HG03108 (cell line): ENCODE data around the gene MSI2.

Source experiments
- ATAC-seq: cut with Tn5 transposase; IDR thresholded peaks from one replicate; pipeline ENCODE4 v1.9.1; 2021; ENCODE audit warnings: moderate library complexity; ENCODE audit not compliant: unreplicated experiment

MSI2 gene

GRCh38 chr17:57269052-57269451 lies 12.7 kb downstream of the MSI2 start:
- ATAC-seq, result no peak

GRCh38 chr17:57269598-57270255 lies 13.4 kb downstream of the MSI2 start:
- no peak for ATAC-seq

- no peak for ATAC-seq
These were observed 14.5 kb downstream of the MSI2 start for GRCh38 chr17:57270801-57271245.

GRCh38 chr17:57271821-57272220 lies 15.5 kb downstream of the MSI2 start:
- no peak for ATAC-seq

GRCh38 chr17:57273490-57273889 lies 17.2 kb downstream of the MSI2 start:
- ATAC-seq, result no peak

- no peak for ATAC-seq
These were observed 17.8 kb downstream of the MSI2 start for GRCh38 chr17:57274162-57274561.

- no peak for ATAC-seq
These were observed 18.9 kb downstream of the MSI2 start for GRCh38 chr17:57275071-57275764.

- ATAC-seq, result no peak
These were observed 20.3 kb downstream of the MSI2 start for GRCh38 chr17:57276621-57277020.

- ATAC-seq, result no peak
These were observed 21.7 kb downstream of the MSI2 start for GRCh38 chr17:57277923-57278604.

GRCh38 chr17:57278740-57279387 lies 22.5 kb downstream of the MSI2 start:
- no peak for ATAC-seq

- no peak for ATAC-seq
These were observed 23.1 kb downstream of the MSI2 start for GRCh38 chr17:57279432-57279831.

- no peak for ATAC-seq
These were observed 25.6 kb downstream of the MSI2 start for GRCh38 chr17:57281887-57282286.

- ATAC-seq, result no peak
These were observed 26.0 kb downstream of the MSI2 start for GRCh38 chr17:57282296-57282695.

GRCh38 chr17:57283203-57283971 lies 27.1 kb downstream of the MSI2 start:
- ATAC-seq, result no peak

GRCh38 chr17:57284583-57284982 lies 28.3 kb downstream of the MSI2 start:
- ATAC-seq, result no peak

GRCh38 chr17:57284984-57285646 lies 28.8 kb downstream of the MSI2 start:
- ATAC-seq, result no peak

GRCh38 chr17:57285701-57286100 lies 29.4 kb downstream of the MSI2 start:
- no peak for ATAC-seq

GRCh38 chr17:57286399-57287105 lies 30.2 kb downstream of the MSI2 start:
- no peak for ATAC-seq

- no peak for ATAC-seq
These were observed 31.9 kb downstream of the MSI2 start for GRCh38 chr17:57288040-57288772.
